ENCODE results near the gene PLEKHD1. TPM values are rescaled to one million over a fixed set of nuclear protein-coding genes. Genes with fewer than 3 reads are reported as not detected.

The PLEKHD1 gene
- total RNA-seq, 1 donor from 2014 or later = 0.16 TPM

DNA sequence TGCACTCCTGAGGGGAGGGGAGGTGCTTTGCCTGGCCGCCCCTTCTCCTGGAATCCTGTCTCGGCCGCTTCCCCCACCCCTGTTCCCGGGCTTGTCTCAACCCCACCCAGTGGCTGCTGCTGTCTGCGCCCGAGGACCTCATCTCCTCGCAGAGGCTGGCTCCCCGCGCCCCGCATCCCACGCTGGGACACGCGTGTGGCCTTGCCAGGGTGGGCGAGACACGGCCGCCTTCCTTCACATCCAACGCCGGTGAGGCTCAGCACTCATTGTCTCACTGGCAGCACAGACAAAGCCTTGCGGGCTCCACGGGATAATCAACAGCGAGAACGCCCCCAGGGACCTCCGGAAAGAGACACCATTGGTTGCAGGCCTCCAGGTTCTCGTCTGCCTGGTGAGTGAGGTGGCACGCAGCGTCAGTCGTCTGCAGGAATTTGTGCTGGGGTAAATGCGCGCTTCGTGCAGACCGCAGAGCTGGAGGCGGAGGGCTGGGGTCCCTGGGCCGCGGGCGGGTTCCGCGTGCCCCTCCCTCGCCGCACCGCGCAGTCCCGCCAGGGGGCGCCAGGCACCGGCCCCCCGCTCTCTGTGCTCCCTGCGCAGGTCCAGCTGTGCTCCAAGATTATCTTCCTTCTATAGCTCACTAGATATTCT is 63.3 kb downstream of the PLEKHD1 start:
- intact Hi-C loops (cut with micrococcal nuclease) = no loop called here

GRCh38 chr14:69548566-69548965 is 64.0 kb downstream of the PLEKHD1 start:
- intact Hi-C loops (cut with micrococcal nuclease) = no loop called here

GRCh38 chr14:69551511-69551910 is 67.0 kb downstream of the PLEKHD1 start:
- intact Hi-C loops (cut with micrococcal nuclease) = no loop called here

GRCh38 chr14:69553252-69553651 is 68.7 kb downstream of the PLEKHD1 start:
- intact Hi-C loops (cut with micrococcal nuclease) = no loop called here

- intact Hi-C loops (cut with micrococcal nuclease) = no loop called here
These were observed 70.0 kb downstream of the PLEKHD1 start for GRCh38 chr14:69554500-69554899.

- intact Hi-C loops (cut with micrococcal nuclease) = no loop called here
These were observed 74.2 kb downstream of the PLEKHD1 start for GRCh38 chr14:69558774-69559173.

GRCh38 chr14:69559581-69560011 is 75.1 kb downstream of the PLEKHD1 start:
- intact Hi-C loops (cut with micrococcal nuclease) = no loop called here

DNA sequence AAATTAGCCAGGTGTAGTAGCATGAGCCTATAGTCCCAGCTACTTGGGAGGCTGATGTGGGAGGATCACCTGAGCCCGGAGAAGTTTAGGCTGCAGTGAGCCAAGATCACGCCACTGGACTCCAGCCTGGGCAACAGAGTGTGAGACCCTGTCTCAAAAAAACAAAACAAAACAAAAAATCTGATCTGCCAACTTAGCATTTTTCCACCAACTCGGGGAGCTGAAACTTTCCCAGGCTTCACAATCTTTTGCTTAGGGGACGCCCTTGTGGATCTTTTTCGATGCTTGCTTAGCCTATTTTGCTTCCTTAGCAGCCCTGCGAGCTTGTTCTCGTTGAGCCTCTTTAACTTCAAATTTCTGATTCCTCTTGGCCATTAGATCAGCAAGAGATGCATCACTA is 76.3 kb downstream of the PLEKHD1 start:
- intact Hi-C loops (cut with micrococcal nuclease) = no loop called here

DNA sequence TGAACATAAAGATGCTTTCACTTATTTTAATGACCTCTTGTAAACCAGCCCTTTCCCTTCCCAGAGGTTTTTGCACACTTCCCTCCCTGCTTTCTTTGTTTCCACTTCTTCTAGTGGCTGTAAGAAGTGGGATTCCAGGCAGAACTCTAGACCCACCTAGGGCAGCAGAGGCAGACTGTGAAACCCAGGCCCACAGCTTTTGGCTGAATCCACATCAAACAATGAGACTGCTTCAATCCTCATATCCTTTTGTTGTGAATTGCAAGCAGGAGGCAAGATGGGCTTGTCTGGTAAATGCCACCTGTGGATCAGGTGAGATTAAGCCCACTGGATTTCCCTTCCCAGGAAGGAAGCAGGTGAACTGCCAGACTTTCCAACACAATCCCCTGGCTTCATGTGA is 77.4 kb downstream of the PLEKHD1 start:
- intact Hi-C loops (cut with micrococcal nuclease) = no loop called here

DNA sequence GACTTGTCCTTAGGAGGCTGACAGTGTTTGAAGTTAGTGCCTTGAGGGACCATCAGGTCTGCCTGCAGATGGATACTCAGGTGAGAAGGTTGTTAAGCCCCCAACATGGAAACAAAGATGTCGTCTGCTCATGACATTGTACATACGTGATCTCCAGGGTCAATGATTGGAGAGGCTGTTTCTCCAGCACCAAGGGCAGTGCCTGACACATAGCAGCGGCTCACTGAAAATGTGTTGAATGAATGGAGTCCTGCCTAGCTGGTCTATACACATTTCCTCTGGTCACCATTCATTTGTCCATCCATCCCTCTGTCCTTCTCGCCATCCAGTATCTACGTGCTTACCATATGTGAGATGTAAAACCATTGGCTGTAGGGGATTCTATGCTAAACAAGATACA is 83.0 kb downstream of the PLEKHD1 start:
- intact Hi-C loops (cut with micrococcal nuclease) = no loop called here

DNA sequence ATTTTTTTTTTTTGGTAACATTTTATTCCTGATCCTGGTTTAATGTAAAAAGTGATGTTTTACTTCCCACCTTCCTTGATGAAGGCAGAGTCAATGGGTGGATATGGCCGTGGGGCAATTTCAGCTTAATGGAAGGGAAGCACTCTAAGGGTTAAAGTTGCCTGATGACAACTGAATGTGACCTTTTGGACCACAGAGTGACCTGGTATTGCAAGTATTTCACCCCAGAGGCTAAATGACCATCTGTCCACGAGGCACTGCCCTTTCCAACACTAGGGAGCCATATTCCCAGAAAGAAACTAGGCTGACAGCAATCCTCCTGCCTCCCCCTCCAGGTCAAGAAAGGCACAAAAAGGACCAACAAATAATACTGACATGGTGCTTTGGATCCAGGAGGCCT is 85.3 kb downstream of the PLEKHD1 start:
- intact Hi-C loops (cut with micrococcal nuclease) = loop anchor here (5.0 kb wide), 1 partner anchor 308 kb away; the partner anchor contains the start of gene GALNT16

- intact Hi-C loops (cut with micrococcal nuclease) = loop anchor here (5.0 kb wide), 1 partner anchor 309 kb away; the partner anchor contains the start of gene GALNT16
These were observed 86.4 kb downstream of the PLEKHD1 start for GRCh38 chr14:69570836-69571330.

- intact Hi-C loops (cut with micrococcal nuclease) = loop anchor here (5.0 kb wide), 1 partner anchor 309 kb away; the partner anchor contains the start of gene GALNT16
These were observed 87.0 kb downstream of the PLEKHD1 start for GRCh38 chr14:69571449-69572029.

DNA sequence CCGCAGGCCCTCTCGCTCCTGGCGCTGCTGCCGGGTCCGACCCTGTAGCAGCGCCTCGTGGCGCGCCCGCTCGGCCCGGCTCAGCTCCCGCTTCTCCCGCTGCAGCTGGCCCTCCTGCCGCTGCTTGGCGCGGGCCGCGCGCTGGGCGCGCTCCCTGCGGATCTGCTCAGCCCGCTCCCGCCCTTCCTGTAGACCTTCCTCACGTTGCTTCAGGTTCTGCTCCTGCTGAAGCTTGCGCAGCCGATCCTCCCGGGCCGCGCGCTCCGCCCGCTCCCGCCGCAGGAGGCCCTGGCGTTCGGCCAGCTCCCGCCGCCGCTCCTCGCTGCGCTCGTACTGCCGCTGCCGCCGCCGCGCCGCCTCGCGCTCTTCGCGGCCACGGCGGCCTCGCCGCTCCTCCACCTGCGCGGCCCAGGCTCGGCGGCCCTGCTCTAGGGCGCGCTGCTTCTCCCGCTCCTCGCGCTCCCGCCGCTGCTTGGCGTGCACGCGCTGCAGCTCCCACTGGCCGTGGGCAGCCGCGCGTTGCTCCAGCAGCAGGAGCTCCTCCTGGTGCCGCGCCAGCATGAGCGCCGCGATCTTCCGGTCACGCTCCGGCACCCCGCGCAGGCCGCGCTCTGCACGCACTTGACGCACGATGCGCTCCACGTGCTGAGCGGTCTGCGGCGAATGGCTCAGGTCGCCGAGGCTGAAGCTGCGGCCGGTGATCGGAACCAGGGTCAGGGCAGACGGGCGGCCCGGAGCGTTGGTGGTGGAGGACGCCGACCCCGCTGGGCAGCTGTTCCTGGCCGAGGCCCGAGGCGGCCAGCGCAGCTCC is 87.7 kb downstream of the PLEKHD1 start:
- intact Hi-C loops (cut with micrococcal nuclease) = loop anchor here (5.0 kb wide), 1 partner anchor 310 kb away; the partner anchor contains the start of gene GALNT16

DNA sequence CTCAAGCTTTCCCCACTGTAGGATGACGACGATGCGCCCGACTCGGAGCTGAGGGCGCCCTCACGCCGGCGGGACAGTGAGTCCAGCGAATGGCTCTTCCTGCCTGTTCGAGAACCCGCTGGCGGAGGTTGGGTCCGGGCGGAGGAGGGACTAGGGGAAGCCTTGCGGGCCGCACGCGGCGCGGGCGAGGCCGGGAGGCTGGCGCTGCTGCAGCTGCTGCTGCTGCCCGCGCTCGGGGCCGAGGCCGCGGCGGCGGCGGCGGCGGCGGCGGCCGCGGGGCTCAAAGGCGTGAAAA is 88.3 kb downstream of the PLEKHD1 start:
- intact Hi-C loops (cut with micrococcal nuclease) = loop anchor here (5.0 kb wide), 1 partner anchor 310 kb away; the partner anchor contains the start of gene GALNT16

DNA sequence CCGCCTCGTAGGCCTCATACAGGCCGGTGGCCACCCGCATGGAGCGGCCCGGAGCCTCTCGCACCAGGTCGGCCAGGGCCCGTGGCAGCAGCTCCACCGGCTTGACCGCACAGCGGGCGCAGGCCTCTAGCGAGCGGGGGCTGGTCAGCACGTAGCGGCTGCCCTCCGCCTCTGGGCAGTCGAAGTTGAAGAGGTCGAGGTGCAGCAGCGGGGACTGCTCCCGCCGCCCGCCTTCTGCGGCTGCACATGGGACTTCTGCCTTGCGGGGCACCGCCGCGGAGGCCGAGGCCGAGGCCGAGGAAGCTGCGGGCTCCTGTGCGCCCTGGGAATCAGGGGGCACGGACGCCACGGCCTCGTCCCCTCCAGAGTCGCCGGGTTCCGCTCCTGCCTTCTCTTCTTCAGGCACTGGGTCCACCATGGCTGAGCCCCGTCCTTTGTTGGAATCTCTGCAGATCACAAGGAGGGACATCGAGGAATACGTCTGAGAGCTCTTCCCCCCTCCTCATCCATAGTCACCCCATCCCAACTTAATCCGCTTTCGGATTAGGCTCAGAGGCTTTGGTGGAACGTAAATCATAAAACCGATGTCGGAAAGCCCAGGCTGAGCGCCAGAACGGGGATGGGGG is 88.8 kb downstream of the PLEKHD1 start:
- intact Hi-C loops (cut with micrococcal nuclease) = loop anchor here (5.0 kb wide), 1 partner anchor 311 kb away; the partner anchor contains the start of gene GALNT16

- intact Hi-C loops (cut with micrococcal nuclease) = loop anchor here (1.0 to 5.0 kb wide), 2 partner anchors 312 to 332 kb away; partner anchors contain the start of gene GALNT16
These were observed 89.3 kb downstream of the PLEKHD1 start for GRCh38 chr14:69573831-69574262.

DNA sequence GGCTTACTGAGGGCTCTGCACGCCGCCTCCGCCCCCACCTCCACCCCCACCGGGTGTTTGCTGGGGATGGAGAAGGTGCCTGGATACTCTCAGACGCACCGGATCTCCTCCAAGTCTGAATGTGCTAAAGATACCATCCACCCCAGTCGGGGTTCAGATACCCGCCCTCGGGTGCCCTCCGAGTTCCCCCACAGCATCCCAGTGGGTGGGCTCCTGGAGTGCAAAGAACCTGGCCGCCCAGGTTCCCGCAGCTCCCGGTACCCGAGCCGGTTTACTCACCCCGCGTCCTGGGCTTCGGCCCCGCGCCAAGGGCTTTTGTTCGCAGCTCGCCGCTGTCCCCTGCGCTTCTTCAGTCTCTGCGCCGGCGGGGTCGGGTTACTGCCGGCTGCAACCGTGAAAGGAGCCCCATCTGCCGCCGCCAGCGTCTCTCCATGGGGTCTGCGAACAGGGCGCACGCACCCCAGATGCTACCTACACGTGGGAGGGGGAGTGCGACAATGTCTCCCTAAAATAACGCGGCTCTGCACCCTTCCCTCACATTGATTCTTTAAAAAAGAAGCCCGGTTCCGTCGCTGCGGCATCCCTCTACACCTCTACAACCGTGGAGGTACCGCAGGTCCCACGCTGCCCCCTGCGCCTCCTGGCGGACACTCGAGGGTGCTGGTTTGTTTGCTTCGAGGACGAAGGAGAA is 89.9 kb downstream of the PLEKHD1 start, which contains the start of gene CCDC177:
CCDC177 (minus strand) TSS at position 609 of the 691 bp plus-strand sequence. CDS start 1,249 bp downstream, outside the sequence.
- intact Hi-C loops (cut with micrococcal nuclease) = loop anchor here (1.0 to 5.0 kb wide), 2 partner anchors 312 to 332 kb away; partner anchors contain the start of gene GALNT16

DNA sequence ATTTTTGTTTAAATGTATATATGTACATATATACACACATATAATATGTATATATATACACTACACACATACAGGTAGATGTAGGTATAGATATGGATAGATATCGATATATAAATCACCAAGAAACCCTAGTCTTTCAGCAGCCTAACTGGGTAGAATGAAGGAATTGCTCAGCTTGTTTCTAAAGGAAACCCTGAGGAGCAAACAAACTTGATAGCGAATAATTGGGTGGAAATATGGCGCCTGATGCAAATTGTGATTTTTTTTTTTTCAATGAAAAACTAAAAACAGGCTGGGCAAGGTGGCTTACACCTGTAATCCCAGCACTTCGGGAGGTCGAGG is 90.4 kb downstream of the PLEKHD1 start:
- intact Hi-C loops (cut with micrococcal nuclease) = loop anchor here (1.0 to 5.0 kb wide), 2 partner anchors 313 to 333 kb away; partner anchors contain the start of gene GALNT16

GRCh38 chr14:69579476-69579875 is 94.9 kb downstream of the PLEKHD1 start:
- intact Hi-C loops (cut with micrococcal nuclease) = no loop called here

Measured in T-helper 2 cell treated with Interferon-gamma antibody and Interleukin-4, amounts not matched to agents 100 ng/mL and 5 ng/mL, for 36 hours (primary cell).